Measurements from ENCODE around the gene CDH13.

- TF ChIP-seq POLR2AphosphoS5 (IDR thresholded peaks at IDR 0.05; ENCODE audit: insufficient read depth, low read depth, low read length) (no peak), CTCF (IDR thresholded peaks at IDR 0.05; ENCODE audit: extremely low read depth in 1 of 2, insufficient read depth in 1 of 2, low read depth in 1 of 2, low read length in 2 of 2) (no peak), MYC (IDR thresholded peaks at IDR 0.05; ENCODE audit: low read depth, low read length) (no peak)
Observed at GRCh38 chr16:83676086-83676485, 1049.3 kb downstream of the CDH13 start.

All from endothelial cell of umbilical vein (primary cell).